ENCODE measurements around the gene CHRNB2. TPM values are rescaled to one million over a fixed set of nuclear protein-coding genes. Genes with fewer than 3 reads are reported as not detected.

Gene CHRNB2
- total and polyA plus RNA-seq, 2 donors (not counting 3 experiments of a cell fraction or from before 2014, with no cell fraction given): not detected

- BruUV-seq (replicated peaks): no TSS peak
- no peak for DNase-seq (ENCODE audit: low read depth, low spot score)
- no peak overlapping the region for H3K27ac ChIP-seq (ENCODE audit: insufficient read depth, low read depth, low read length)
- dilution Hi-C loops (cut with MboI; ENCODE audit: extremely low pct_ligation_motif_present, low sequenced_read_pairs): no loop called here
- no peaks in the 10 kb centered on the region for H3K9me3 ChIP-seq (replicated peaks; ENCODE audit: control insufficient read depth, insufficient read depth, low read length)
- no peak for TF ChIP-seq MAX (IDR thresholded peaks at IDR 0.05; ENCODE audit: insufficient read depth, insufficient read length)
- TF ChIP-seq GATA2 (IDR thresholded peaks at IDR 0.05; ENCODE audit: insufficient read depth, insufficient read length, low read depth, low read length): no peak
- no peak for TF ChIP-seq JUN (IDR thresholded peaks at IDR 0.05; ENCODE audit: borderline replicate concordance, insufficient read depth, insufficient read length, low read depth)
- TF ChIP-seq MYC (IDR thresholded peaks at IDR 0.05; ENCODE audit: low read depth, low read length): no peak
- no peak for TF ChIP-seq FOS (IDR thresholded peaks at IDR 0.05; ENCODE audit: borderline replicate concordance, insufficient read depth, low read length)
- TF ChIP-seq EZH2 (IDR thresholded peaks at IDR 0.05; ENCODE audit: borderline replicate concordance, low read depth, low read length, severe bottlenecking): no peak
- TF ChIP-seq POLR2A (IDR thresholded peaks at IDR 0.05; ENCODE audit: low read depth, low read length): no peak
- TF ChIP-seq POLR2AphosphoS5 (IDR thresholded peaks at IDR 0.05; ENCODE audit: insufficient read depth, low read depth, low read length): no peak
- TF ChIP-seq CTCF (IDR thresholded peaks at IDR 0.05; ENCODE audit: extremely low read depth in 1 of 2, insufficient read depth in 1 of 2, low read depth in 1 of 2, low read length in 2 of 2): no peak
- H3K4me2 ChIP-seq (ENCODE audit: insufficient read depth, low read length): no peak overlapping the region
- intact Hi-C loops (cut with micrococcal nuclease): no loop called here
- peaks cover 3% of the 10 kb centered on the region for H3K79me2 ChIP-seq (ENCODE audit: control insufficient read depth, insufficient read depth, low read length)
- POLR2A ChIA-PET: no interaction called here
- H3K9me1 ChIP-seq (replicated peaks; ENCODE audit: control insufficient read depth, extremely low read depth, insufficient read depth, low read length): no peaks in the 10 kb centered on the region
- H3K4me1 ChIP-seq (ENCODE audit: control insufficient read depth, extremely low read depth, insufficient read depth, low read length): no peaks in the 10 kb centered on the region
- H3K4me3 ChIP-seq (replicated peaks in 1 of 3; ENCODE audit: insufficient read depth in 1 of 3, low read depth in 1 of 3, low read length in 3 of 3): no peak overlapping the region
- CTCF ChIA-PET: interaction anchor here (1.2 kb wide), 1 partner anchor 34 kb away, joined by 4 read pairs; no protein-coding TSS in a partner anchor
- H3K27me3 ChIP-seq (ENCODE audit: control insufficient read depth in 2 of 2, insufficient read depth in 2 of 2, low read length in 2 of 2): no peaks in the 10 kb centered on the region
- no peak overlapping the region for H3K9ac ChIP-seq (replicated peaks; ENCODE audit: extremely low read depth, insufficient read depth, low read length)
- H4K20me1 ChIP-seq (replicated peaks; ENCODE audit: control insufficient read depth, extremely low read depth, insufficient read depth, low read length): no peaks in the 10 kb centered on the region
- no peak for FAIRE-seq
- H2AFZ ChIP-seq (ENCODE audit: low read depth, low read length): no peak overlapping the region
- peaks cover 48 to 55% of the 10 kb centered on the region in 2 experiments for H3K36me3 ChIP-seq (ENCODE audit: control insufficient read depth in 2 of 2, extremely low read depth in 1 of 2, insufficient read depth in 2 of 2, low read length in 2 of 2)
Observed at GRCh38 chr1:154593390-154593789, 25.8 kb downstream of the CHRNB2 start.
